SJCRH30 (cell line): ENCODE measurements around the gene ST8SIA1. TPM values are rescaled to one million over a fixed set of nuclear protein-coding genes. Genes with fewer than 3 reads are reported as not detected.

ENCODE experiments used
- DNase-seq, 2 experiments: peaks; one replicate each; pipeline ENCODE4 v3.0.0-alpha.2; 2015 to 2020
- H3K27ac ChIP-seq: fragments of 250-450 bp; sonication (Bioruptor Pico); 2 replicates; pipeline ENCODE4 v1.5.1; 2020; ENCODE audit warnings: mild to moderate bottlenecking, moderate library complexity
- H3K27me3 ChIP-seq: fragments of 250-450 bp; sonication (Bioruptor Pico); 2 replicates; pipeline ENCODE4 v1.5.1; 2020; ENCODE audit warnings: mild to moderate bottlenecking, moderate library complexity
- H3K36me3 ChIP-seq: fragments of 250-450 bp; sonication (Bioruptor Pico); 2 replicates; pipeline ENCODE4 v1.5.1; 2020; ENCODE audit warnings: mild to moderate bottlenecking, moderate library complexity
- H3K4me1 ChIP-seq: fragments of 250-450 bp; sonication (Bioruptor Pico); 2 replicates; pipeline ENCODE4 v1.5.1; 2020; ENCODE audit warnings: mild to moderate bottlenecking, moderate library complexity
- H3K4me3 ChIP-seq: fragments of 250-450 bp; sonication (Bioruptor Pico); 2 replicates; pipeline ENCODE4 v1.5.1; 2020; ENCODE audit warnings: mild to moderate bottlenecking, moderate library complexity
- H3K9me3 ChIP-seq: fragments of 250-450 bp; sonication (Bioruptor Pico); replicated peaks from 2 replicates; pipeline ENCODE4 v1.5.1; 2020; ENCODE audit warnings: mild to moderate bottlenecking, moderate library complexity
- total RNA-seq: library from RNA; depleted of rRNA; stranded (reverse); fragments of >200 nt; shearing (Covaris generic); gene quantifications from 2 replicates; pipeline ENCODE4 v1.2.3, GENCODE V29; 2014

Gene ST8SIA1
- total RNA-seq, 1 experiment from 2014 or later, result 6.4 TPM

DNA sequence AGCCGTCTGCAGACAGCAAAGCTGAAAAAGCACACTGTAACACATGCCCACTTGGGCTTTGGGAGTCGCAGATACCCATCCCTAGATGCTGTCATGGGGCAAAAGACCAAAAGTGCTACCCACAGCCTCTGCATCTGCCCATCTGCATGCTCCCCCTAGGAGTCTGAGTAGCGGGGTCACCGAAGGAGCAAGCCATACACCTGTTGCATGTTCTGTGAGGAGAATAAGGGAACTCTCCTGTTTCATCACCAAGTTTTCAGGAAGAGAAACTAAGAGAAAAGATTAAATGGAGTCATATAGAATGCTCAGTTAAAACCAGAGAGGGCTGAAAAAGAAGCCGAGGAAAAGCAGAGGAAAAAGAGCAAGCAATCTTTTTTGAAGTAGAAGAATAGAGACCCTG lies 13.7 kb upstream of the ST8SIA1 start:
- Histone ChIP-seq H3K27me3 (no peaks in the 10 kb centered on the region), H3K27ac (no peak overlapping the region), H3K4me1 (no peaks in the 10 kb centered on the region), H3K4me3 (no peak overlapping the region), H3K36me3 (no peaks in the 10 kb centered on the region), H3K9me3 (no peaks in the 10 kb centered on the region)
- no peak for DNase-seq

DNA sequence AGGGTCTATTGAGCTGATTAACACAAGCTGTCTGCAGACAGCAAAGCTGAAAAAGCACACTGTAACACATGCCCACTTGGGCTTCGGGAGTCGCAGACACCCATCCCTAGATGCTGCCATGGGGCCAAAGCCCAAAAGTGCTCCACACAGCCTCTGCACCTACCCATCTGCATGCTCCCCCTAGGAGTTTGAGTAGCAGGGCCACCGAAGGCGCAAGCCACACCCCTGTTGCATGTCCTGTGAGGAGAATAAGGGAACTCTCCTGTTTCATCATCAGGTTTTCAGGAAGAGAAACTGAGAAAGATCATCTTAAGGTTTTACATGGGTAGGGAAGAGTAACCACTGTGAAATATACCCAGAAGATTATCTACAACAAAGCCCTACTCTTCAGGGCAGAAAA lies 5.6 kb upstream of the ST8SIA1 start:
- no peak for DNase-seq
- no peaks in the 10 kb centered on the region for H3K9me3 ChIP-seq
- H3K27me3 ChIP-seq, result no peaks in the 10 kb centered on the region
- H3K4me1 ChIP-seq, result no peaks in the 10 kb centered on the region
- no peaks in the 10 kb centered on the region for H3K36me3 ChIP-seq
- no peak overlapping the region for H3K4me3 ChIP-seq
- H3K27ac ChIP-seq, result no peak overlapping the region

DNA sequence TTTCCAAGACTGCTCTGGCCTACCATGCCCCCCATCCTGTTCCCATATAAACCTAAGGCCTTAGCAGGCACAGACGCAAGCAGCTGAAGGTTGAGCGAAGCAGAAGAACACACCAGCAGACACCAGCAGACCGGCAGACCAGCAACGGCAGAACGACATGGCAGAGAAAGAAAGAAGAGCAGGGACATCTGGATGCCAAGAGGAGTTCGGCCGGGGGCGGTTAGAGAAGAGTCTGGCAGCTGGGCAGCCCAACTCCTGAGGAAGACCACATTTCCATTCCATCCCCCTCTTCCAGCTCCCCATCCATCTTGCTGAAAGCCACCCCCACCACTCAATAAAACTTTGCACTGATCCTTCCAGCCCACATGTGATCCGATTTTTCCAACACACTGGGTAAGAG lies 5.2 kb upstream of the ST8SIA1 start:
- Histone ChIP-seq H3K27me3 (no peaks in the 10 kb centered on the region), H3K36me3 (no peaks in the 10 kb centered on the region), H3K4me3 (no peak overlapping the region), H3K9me3 (no peaks in the 10 kb centered on the region), H3K27ac (no peak overlapping the region), H3K4me1 (no peaks in the 10 kb centered on the region)
- DNase-seq, result no peak

DNA sequence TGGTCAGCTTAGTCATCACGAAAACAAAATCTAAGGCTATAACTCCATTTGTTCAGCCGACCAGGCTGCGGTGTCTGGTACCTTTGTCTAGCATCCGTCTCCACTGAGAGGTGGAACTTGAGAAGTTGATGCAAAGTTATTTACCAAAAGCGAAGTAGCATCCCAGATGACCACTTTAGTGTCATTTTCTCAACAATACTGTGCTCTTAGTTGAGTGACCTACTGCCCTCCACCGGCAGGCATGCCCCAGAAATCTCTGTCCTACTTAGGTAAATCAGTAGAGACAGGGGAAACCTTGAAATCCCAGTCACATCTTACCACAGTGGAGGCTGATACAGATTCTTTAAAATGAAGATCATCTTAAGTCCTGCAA lies 1.3 kb upstream of the ST8SIA1 start:
- no peak for DNase-seq
- H3K4me3 ChIP-seq, result peak overlapping the region; percentile 68
- H3K27me3 ChIP-seq, result no peaks in the 10 kb centered on the region; the same call in 1 of the 2 replicates

DNA sequence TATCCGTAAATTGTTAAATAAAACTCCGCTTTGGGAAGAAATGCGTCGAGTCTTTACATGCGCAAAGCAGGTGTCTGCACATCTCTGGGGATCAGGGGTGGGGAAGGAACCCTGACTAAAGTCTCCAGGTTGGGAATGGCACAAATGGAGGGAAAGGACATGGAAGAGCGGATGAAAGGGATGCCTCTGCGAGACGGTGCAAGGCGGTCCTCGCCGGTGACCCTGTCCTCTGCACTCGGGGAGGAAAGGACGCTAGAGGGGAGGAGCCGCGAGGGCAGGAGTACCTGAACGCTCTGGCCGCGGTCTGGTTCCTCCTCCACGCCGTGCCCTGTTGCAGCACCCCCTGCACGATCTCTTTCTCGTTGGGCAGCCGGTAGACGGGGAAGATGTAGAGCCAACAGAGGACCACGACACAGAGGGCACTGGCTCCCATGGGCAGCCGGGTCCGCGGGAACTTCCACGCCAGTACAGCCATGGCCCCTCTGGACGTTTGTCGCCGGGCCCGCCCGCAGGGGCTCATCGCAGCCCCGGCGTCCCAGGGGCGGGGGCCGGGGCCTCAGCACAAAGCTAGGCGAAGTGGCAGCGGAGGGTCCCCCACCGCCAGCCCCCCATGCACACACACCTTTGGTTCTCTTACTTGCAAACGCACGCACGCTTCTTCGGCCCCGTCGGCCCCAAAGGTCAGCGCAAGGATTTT lies 646 bp downstream of the ST8SIA1 start:
- H3K9me3 ChIP-seq, result no peaks in the 10 kb centered on the region
- no peaks in the 10 kb centered on the region for H3K4me1 ChIP-seq
- DNase-seq, result no peak
- H3K27me3 ChIP-seq, result no peaks in the 10 kb centered on the region; the same call in 1 of the 2 replicates
- no peak overlapping the region for H3K27ac ChIP-seq
- no peak overlapping the region for H3K4me3 ChIP-seq
- H3K36me3 ChIP-seq, result no peaks in the 10 kb centered on the region

More for the DNA sequence above, 1.3 kb upstream of the ST8SIA1 start:
- Histone ChIP-seq H3K9me3 (no peaks in the 10 kb centered on the region), H3K27ac (no peak overlapping the region), H3K36me3 (no peaks in the 10 kb centered on the region), H3K4me1 (no peaks in the 10 kb centered on the region)

DNA sequence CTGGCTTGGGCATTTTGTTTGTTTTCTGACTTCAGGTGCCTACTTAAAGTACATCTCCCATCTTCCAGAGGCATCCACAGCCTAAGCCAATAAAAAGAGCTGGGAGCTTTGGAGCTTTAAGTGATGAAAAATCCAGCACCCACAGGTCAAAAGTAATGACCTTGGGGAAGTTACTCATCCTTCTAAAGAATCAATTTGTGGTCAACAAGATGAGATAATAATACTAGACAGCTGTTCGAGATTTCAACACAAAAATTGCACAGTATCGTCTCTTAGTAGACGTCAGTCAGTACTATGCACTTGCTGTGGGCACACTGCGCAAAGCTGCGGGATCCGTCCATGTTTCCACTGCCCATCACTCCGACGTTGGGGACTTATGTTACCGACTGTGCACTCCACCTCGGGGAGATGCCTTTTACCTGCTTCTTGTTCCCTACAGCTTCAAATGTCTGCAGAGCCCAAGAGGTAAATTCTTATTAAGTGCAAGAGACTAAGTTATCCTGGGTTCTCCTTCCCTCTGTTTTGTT lies 1.3 kb downstream of the ST8SIA1 start:
- no peaks in the 10 kb centered on the region for H3K9me3 ChIP-seq
- no peaks in the 10 kb centered on the region for H3K4me1 ChIP-seq
- H3K36me3 ChIP-seq, result no peaks in the 10 kb centered on the region
- no peaks in the 10 kb centered on the region; the same call in 1 of the 2 replicates for H3K27me3 ChIP-seq
- H3K27ac ChIP-seq, result no peak overlapping the region
- no peak overlapping the region for H3K4me3 ChIP-seq
- DNase-seq, result no peak

DNA sequence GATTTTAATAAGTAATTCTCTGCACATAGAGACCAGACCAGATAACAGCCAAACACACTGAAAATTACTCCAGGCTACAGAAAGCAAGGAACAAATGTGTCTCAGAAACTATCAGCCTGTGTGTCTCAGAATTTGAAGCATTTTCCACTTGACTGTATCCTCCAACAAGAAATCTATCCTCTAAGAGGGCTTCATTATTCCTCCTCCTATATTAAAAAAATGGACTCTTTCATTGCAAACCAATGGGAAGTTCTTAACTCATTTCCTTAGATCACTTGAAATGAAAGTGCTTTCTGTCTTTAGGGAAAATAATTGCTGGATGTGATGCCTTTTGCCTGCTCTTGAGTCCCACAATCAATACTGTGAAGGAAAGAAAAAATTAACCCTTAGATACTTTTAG lies 2.3 kb downstream of the ST8SIA1 start:
- no peaks in the 10 kb centered on the region for H3K36me3 ChIP-seq
- H3K4me3 ChIP-seq, result no peak overlapping the region
- no peak overlapping the region for H3K27ac ChIP-seq
- no peak for DNase-seq
- H3K27me3 ChIP-seq, result no peaks in the 10 kb centered on the region; the same call in 1 of the 2 replicates
- no peaks in the 10 kb centered on the region; the same call in 1 of the 2 replicates for H3K4me1 ChIP-seq
- no peaks in the 10 kb centered on the region for H3K9me3 ChIP-seq

DNA sequence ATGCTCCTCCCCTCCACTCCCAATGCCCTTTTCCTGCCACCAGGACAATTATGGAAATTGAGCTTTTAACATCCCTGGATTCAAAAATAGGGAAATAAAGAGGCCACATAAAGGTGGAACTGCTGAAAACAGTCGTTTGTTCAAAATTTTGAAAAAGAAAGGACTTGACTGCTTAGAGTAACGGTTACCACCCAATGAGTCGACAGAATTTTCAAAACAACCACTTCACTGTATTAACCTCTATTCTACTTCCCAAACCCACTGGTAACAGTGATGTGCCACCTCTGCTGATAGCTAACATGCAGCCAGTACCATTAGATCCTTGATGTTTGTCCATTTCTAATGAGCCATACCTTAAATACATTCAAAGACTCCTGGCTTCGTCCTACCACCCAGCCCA lies 4.9 kb downstream of the ST8SIA1 start:
- no peak for DNase-seq
- no peaks in the 10 kb centered on the region; the same call in 1 of the 2 replicates for H3K4me1 ChIP-seq
- no peaks in the 10 kb centered on the region for H3K36me3 ChIP-seq
- H3K27ac ChIP-seq, result no peak overlapping the region
- H3K27me3 ChIP-seq, result no peaks in the 10 kb centered on the region; the same call in 1 of the 2 replicates
- no peak overlapping the region for H3K4me3 ChIP-seq
- no peaks in the 10 kb centered on the region for H3K9me3 ChIP-seq

DNA sequence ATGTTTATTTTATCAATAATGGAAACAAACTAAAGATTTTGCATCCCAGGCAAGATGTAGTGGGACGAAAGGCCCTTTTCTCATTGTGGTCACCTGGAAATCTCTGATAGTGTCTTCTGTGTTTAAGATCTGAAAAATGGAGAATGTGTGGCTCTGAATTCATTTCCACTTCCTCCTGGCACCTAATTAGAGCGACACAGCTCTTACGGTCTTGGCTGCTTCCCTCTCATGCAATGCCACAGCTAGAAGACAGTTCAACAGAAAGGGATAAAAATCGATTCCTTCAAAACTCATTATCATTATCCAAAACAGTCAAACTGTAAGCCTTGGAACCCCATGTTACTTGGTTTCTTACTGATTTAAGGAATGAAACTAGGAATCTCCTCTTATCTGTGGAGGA lies 9.3 kb downstream of the ST8SIA1 start:
- H3K36me3 ChIP-seq, result no peaks in the 10 kb centered on the region
- DNase-seq, result no peak
- no peaks in the 10 kb centered on the region; the same call in 1 of the 2 replicates for H3K4me1 ChIP-seq
- no peaks in the 10 kb centered on the region for H3K9me3 ChIP-seq
- H3K27me3 ChIP-seq, result no peaks in the 10 kb centered on the region
- H3K4me3 ChIP-seq, result no peak overlapping the region
- H3K27ac ChIP-seq, result no peak overlapping the region

DNA sequence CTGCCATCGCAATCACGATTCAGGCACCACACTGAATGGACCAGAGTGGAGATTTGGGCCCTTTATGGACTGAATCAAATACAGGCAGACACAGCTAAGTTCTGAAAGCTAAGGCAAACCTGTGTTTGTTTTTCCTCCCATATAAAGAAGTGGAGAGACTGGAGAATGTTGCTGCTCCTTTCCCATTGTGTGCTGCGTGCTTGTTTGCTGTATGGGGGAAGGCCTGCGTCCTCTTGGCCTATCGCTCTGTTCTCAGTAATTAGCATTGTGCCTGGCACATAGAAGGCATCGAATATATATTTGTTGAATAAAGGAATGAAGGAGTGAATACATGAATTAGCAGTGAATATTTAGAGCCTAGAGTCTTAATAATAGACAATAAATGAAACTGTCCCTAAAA lies 12.4 kb downstream of the ST8SIA1 start:
- Histone ChIP-seq H3K36me3 (no peaks in the 10 kb centered on the region), H3K4me1 (no peaks in the 10 kb centered on the region), H3K9me3 (no peaks in the 10 kb centered on the region), H3K4me3 (no peak overlapping the region), H3K27me3 (no peaks in the 10 kb centered on the region), H3K27ac (no peak overlapping the region)
- DNase-seq, result no peak

DNA sequence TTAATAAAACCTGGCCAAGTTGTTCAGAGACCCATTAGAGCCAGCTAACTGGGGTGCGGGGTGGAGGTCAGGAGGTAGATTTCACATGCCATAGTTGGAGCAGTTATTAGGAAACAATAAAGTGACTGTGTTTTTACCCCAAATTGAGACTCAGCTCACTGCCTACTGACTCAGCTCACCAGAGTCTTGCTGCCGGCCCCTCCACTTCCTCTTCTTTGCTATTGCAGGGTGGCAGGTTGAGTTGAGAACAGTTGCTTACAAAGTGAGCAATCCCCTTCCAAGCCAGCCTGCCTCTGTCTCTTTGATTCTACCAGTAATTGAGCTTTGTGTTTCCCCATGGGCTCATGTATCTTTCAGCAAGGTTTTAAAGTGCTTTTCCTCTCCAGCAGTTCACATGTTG lies 12.9 kb downstream of the ST8SIA1 start:
- H3K4me3 ChIP-seq, result no peak overlapping the region
- no peaks in the 10 kb centered on the region for H3K9me3 ChIP-seq
- no peaks in the 10 kb centered on the region for H3K4me1 ChIP-seq
- no peaks in the 10 kb centered on the region for H3K27me3 ChIP-seq
- H3K36me3 ChIP-seq, result no peaks in the 10 kb centered on the region
- DNase-seq, result no peak
- no peak overlapping the region for H3K27ac ChIP-seq

DNA sequence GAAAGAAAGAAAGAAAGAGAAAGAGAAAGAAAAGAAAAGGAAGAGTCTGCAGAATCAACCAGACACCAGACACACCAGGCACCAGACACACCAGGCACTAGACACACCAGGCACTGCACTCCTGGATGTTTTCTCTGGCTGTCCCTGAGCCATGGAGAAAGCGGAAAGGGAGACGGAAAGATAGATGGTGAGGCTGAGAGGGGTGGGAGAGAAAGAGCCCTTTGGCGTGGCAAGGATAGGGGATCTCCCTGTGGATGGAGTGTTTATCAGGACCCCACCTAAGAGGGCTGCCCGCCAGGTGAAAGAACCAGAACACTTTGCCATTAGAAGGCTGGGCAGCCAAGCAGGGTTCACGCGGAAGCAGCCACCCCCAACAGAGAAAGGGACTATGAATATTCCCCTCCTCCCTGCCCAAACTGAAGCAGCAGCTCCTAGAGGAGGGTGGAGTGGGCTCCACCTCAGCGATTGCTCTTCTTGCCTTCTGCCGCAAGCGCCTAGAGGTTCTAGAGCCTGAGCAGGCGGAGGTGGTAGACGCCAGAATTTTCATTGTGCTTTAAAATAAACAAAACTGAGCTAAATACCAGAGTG lies 13.4 kb downstream of the ST8SIA1 start:
- Histone ChIP-seq H3K9me3 (no peaks in the 10 kb centered on the region), H3K36me3 (no peaks in the 10 kb centered on the region), H3K4me1 (no peaks in the 10 kb centered on the region), H3K27me3 (no peaks in the 10 kb centered on the region), H3K4me3 (no peak overlapping the region), H3K27ac (no peak overlapping the region)
- no peak for DNase-seq

DNA sequence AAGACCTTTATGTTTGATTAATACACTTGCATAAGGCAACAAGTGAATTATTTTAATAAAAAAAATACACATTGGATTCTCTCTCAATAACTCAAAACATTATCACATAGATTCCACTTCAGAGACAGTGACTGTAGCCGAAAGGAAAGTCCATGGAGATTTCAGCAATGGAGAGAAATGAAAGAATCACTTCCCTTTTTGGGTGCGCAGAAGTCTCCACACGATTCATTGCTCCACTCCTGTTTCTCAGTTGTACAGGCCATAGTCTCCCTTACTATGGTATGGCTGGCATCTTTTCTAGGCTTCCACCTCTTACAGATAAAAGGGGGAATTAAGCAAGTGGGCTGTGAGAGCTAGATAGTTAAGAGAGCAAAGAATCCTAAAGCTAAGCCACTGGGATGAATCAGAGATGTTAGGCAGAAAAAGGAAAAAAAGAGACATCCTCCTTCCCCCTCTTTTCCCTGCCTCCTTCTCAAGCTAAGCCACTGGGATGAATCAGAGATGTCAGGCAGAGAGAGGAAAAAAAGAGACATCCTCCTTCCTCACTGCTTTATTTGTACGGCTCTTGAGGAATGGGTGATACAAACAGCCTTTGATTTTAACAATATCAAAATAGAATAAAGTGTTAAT lies 16.3 kb downstream of the ST8SIA1 start:
- Histone ChIP-seq H3K4me3 (no peak overlapping the region), H3K4me1 (peaks cover 10% of the 10 kb centered on the region), H3K27me3 (no peaks in the 10 kb centered on the region), H3K9me3 (no peaks in the 10 kb centered on the region), H3K27ac (no peak overlapping the region), H3K36me3 (no peaks in the 10 kb centered on the region)
- no peak for DNase-seq

DNA sequence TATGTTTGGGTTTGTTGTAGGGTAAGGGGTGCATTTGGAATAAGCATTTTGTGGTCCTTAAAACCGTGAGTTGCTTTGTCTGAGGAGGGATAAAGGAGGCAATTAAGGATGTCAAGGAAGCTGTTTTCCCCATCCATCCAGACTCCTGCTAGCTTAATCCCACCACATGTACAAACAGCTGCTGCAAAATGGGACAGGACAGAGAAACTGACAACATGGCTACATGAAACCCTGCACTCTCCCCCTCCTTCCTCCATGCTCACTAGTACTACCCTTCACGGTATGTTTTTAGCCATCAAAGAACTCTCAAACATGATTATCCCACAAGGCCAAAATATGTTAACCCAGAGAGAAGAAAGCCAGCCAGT lies 20.6 kb downstream of the ST8SIA1 start:
- Histone ChIP-seq H3K9me3 (no peaks in the 10 kb centered on the region), H3K27me3 (no peaks in the 10 kb centered on the region), H3K4me3 (no peak overlapping the region), H3K27ac (no peak overlapping the region), H3K4me1 (peaks cover 22% of the 10 kb centered on the region), H3K36me3 (no peaks in the 10 kb centered on the region)
- DNase-seq, result peak; percentile 17 to 61

DNA sequence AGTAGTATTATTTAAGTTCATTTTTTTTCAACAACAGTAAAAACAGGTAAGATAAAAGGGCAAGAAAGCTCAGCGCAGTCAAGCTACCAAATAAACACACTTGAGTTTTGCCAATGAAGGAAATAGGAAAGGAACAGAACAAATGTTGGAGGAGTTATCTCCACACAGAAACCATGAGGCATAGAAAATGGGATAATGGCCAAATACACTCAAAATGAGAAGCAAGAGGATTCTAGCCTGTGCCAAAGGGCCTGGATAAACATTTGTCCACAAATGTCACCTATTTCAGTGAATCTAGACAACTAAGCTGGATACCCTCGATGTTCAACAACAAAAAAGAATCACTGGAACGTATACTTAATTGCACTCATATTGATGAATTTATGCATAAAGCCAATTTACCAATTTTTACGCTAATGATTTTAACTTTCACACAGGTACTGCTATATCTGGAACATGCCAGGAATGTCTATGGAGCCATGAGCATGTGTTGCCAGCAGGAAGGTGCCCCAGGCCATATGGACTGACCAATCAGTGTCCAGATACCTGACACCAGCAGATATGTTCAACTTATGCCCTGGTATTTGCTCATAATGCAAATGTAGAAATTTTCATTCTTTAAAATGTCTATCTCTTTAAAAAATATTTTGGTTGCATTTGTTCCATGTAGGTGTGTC lies 21.1 kb downstream of the ST8SIA1 start:
- H3K4me3 ChIP-seq, result no peak overlapping the region
- H3K4me1 ChIP-seq, result peaks cover 22% of the 10 kb centered on the region
- H3K27me3 ChIP-seq, result no peaks in the 10 kb centered on the region
- DNase-seq, result peak; percentile 49 to 65
- H3K27ac ChIP-seq, result no peak overlapping the region
- no peaks in the 10 kb centered on the region for H3K36me3 ChIP-seq
- no peaks in the 10 kb centered on the region for H3K9me3 ChIP-seq
